ENCODE measurements around the gene FXYD4.

Gene FXYD4

DNA sequence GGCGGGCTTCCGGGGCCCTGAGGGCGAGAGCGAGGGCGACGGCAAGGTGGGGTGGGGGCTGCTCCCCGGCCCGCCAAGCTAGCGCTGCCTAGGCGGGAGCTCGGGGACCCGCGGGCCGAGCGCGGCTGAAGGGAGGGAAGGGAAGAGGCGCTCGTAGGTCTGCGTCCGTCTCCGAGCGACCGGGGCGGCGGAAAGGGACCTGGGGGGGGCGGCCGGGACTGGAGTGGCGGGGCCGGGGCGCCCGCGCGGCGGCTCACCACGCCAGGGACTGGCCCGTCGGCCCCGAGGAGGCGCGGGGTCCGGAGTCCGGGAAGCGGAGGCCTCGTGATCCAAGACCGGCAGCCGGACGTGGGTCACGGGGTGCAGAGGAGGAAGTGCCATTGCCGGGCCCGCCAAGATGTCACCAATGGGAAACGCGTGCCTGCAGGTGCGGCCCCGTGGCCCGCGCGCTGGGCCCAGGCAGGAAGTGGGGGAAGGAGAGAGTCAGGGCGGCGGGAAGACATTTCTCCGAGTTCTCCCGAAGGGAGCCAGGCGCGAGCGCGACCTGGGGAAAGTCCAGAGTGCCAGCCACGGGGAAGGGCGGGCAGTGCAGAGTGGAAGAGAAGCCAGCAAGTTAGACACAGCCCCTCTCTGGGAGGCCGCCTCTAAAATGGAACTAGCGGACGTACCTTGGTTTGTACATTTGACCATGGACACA is 25.6 kb downstream of the FXYD4 start:
- peak; percentile 92 for DNase-seq

- no peak for DNase-seq
These were observed 27.5 kb downstream of the FXYD4 start for GRCh38 chr10:43398939-43399319.

DNA sequence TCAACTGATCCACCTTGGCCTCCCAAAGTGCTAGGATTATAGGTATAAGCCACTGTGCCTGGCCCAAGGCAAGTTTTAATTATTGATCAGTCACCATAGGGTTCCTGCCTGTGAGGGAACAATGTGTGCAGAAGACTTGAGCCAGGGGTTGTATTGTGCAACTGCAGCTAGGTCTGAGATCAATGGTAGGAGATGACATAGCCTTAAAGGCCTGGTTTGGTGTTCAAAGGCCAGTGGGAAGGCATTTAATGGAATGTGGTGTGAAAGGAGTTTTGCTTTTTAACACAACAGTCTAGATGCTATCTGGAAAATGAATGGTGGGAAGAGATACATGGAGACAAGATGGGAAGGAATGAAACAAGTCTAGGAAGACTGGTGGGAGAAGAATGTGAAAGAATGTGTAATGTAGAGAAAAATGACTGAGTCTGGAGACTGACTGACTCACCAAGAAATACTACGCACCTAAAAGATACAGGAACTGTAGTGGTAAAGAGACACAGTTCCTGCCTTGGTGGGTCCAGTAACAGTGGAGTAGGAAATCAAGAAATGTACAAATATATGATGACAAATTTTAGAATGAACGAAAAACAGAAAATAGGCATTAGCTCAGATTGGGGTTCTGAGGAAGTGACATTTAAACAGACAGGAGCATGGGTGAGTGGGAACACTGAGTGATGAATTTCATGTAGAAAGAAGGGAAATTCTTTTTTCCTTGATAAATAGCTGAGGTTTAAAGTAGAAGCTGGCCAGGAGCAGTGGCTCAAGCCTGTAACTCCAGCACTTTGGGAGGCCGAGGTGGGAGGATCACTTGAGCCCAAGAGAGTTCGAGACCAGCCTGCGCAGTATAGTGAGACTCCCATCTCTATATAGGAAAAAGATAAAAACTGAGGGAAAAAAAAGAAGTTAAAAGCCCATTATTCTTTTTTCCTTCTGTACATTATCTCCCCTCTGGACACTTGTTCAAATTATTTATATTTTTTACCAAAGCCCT is 28.2 kb downstream of the FXYD4 start:
- peak in 1 of 2 experiments; percentile 41 for DNase-seq

- no peak for DNase-seq
These were observed 30.2 kb downstream of the FXYD4 start for GRCh38 chr10:43401627-43402026.

DNA sequence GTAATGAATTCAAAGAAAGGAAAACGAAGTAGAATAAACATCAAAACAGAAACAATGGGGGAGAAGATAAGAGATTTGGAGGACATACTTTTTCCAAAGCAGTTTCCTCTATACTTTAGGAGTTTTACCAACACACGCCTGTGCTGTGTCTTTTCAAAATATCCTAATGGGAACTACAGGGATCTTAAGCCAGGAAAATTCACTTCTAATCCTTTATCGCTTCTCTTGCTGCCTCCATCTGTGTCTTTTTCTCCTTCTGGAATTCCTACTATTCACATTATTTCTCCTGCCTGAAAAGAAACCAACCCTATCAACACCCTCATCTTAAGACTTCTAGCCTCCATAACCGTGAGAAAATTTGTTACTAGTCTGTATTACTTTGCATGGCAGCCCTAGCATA is 30.7 kb downstream of the FXYD4 start:
- DNase-seq, result no peak

- no peak for DNase-seq
These were observed 31.5 kb downstream of the FXYD4 start for GRCh38 chr10:43402880-43403452.

DNA sequence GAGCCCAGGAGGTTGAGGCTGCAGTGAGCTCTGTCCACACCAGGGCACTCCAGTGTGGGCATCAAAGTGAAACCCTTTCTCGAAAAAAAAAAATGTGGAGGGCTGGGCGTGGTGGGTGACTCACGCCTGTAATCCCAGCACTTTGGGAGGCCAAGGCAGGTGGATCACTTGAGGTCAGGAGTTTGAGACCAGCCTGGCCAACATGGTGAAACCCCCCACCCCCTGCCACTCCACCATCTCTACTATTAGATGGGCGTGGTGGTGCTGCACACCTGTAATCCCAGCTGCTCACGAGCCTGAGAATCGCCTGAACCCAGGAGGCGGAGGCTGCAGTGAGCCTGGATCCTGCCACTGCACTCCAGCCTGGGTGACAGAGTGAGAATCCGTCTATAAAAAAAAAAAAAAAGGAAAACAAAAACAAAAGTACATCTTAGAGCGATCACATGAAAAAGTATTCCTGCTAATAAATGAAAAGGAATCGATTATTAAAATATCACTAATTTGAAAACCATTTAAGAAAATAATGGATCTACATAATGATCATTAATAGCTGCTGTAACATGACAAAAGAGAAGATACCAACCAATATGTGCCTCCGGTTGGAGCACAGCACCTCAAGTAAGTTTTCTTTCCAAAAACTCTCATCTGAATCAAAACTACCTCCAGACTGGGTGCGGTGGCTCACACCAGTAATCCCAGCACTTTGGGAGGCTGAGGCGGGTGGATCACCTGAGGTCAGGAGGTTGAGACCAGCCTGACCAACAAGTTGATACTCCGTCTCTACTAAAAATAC is 32.7 kb downstream of the FXYD4 start:
- DNase-seq, result peak in 1 of 2 experiments; percentile 42

DNA sequence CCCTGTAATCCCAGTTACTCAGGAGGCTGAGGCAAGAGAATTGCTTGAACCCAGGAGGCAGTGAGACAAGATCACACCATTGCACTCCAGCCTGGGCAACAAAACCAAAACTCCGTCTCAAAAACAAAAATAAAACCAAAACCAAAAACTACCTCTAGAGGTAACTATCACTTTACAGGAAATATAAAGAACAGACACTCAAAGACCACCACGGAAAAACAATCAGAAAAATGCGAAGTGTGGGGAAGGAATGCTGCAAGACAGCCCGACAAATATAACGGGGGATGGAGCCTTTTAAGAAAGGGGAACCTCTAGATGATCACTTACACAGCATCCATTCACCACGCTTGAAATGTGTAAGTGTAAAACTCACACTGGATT is 33.3 kb downstream of the FXYD4 start:
- no peak for DNase-seq

DNA sequence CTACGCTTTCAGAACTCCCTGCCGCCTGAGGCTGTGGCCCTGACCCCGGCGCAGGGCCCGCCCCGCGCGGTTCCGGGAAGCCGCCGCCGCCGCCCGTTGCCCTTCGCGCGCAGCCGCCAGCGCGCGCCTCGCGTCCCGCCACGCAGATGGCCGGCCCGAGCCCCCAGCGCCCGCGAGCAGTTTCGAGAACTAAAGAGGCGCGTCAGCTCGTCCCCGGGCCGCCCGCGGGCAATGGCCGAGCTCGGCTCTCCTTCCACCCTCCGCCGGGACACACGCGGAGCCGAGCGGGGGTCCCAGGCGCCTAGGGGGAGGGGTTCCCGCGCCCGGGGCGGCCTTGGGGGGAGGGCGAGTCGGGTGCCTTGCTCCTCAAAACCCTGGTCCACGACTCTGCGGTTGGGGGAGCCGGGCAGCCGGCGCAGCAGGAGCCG is 35.7 kb downstream of the FXYD4 start:
- peak; percentile 68 to 78 for DNase-seq

DNA sequence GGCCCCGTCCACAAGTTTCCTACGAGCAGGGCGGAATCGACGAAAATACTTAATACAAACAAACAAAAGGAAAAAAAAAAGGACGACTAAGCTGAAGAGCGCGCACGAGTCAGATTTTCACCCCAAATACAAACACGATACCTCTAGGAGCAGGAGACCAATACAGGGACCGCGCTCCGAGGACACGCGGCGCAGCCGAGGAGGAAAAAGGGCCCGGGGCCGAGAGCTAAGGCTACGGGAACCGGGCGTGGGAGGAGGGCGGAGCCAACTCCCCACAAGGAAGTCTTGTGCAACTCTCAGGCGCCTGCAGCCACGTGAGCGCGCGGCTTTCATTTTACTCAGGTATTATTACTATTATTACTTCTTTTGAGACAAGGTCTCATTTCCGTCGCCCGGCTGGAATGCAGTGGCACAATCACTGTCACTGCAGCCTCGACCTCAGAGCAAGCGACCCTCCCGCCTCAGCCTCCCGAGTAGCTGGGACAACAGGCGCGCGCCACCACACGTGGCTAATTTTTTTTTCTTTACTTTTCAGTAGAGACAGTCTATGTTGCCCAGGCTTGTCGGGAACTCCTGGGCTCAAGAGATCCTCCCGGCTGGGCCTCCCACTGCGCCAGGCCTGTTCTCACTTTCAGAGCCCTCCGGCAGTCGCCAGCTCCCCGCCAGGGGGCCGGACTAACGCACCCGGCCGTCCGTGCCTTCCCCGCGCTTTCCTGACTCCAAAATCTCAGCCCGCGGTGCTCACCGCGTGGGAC is 36.3 kb downstream of the FXYD4 start:
- DNase-seq, result peak; percentile 88 to 93

- no peak for DNase-seq
These were observed 36.9 kb downstream of the FXYD4 start for GRCh38 chr10:43408331-43408709.

DNA sequence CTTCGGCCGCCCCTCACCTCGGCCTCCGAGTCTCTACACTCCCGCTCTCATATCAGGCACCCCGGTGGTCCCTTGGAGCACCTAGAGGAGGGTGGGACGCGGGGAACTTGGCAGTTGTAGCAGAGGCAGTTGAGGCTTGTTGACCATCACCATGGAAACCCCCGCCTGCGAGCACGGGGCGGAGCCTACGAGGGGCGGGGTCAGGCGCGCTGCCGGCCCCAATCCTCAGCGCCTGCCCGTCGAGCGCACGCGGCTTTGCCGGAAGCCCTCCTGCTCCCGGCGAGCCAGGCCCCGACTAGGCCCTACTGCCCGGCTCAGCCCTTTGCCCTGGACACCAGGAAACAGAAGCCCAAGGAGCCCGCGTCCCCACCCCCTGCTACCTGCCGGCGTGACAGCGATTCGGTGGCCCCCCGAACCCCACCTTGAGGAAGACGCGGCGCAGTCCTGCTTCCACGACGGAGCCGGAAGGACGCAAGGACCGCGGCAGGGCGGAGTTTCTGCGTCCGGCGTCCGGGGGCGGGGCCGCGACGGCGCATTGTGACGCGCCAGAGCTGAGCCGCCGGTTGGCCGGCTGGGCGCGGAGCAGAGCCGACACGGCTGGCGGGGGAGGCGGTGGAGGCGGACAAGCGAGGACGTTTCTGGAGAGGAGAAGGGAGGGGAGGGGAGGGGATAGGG is 37.4 kb downstream of the FXYD4 start, which contains the start of gene HNRNPF:
Gene HNRNPF, minus strand, starts transcription at position 477 of the 675 bp plus-strand sequence. CDS start 21,302 bp downstream, outside the sequence.
- peak; percentile 95 to 98 for DNase-seq

DNA sequence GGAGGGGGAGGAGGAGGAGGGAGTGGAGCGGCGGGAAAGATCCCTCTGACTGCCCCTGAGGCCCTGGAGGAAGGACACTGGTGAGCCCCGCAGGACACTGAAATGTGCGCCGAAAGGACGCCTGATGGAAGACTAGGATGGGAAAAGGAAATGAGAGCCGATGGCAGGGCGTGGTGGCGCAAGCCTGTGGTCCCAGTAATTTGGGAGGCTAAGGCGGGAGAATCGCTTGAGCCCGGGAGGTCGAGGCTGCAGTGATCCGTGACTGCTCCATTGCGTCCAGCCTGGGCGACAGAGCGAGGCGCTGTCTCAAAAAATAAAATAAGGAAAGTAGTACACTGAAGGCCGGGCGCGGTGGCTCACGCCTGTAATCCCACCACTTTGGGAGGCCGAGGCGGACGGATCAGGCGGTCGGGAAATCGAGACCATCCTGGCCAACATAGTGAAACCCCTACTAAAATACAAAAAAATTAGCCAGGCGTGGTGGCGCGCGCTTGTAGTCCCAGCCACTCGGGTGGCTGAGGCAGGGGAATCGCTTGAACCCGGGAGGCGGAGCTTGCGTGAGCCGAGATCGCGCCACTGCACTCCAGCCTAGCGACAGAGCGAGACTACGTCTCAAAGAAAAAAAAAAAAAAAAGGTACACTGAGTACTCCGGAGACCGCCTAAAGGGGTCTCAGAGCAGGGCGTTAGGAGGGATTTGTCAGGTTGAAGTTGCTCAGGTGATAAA is 38.1 kb downstream of the FXYD4 start:
- peak; percentile 78 to 83 for DNase-seq

DNA sequence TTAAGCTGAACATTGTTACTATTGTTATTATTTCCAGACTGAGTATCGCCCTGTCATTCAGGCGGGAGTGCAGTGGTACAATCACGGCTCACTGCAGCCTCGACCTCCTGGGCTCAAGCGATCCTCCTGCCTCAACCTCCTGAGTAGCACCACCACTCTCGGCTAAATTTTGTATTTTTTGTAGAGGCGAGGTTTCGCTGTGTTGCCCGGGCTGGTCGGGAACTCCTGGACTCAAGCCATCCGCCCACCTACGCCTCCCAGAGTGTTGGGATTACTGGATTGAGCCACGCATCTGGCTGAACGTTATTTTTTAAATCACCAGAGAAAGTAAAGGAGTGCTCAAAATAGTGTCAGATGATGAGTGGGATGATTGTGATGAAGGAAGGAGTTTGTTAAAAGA is 38.9 kb downstream of the FXYD4 start:
- DNase-seq, result no peak

DNA sequence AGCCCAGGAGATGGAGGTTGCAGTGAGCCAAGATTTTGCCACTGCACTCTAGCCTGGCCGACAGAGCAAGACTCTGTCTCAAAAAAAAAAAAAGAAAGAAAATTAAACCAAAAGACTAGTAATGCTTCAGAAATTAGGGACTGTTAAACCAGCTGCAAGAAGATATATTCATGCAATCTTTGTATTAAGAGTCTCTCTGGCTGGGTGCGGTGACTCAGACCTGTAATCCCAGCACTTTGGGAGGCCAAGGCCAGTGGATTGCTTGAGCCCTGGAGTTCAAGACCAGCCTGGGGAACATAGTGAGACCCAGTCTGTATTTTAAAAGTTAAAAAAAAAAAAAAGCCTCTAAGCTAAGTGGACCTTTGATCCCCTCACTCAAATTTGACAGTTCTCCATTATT is 40.1 kb downstream of the FXYD4 start:
- DNase-seq, result no peak

DNA sequence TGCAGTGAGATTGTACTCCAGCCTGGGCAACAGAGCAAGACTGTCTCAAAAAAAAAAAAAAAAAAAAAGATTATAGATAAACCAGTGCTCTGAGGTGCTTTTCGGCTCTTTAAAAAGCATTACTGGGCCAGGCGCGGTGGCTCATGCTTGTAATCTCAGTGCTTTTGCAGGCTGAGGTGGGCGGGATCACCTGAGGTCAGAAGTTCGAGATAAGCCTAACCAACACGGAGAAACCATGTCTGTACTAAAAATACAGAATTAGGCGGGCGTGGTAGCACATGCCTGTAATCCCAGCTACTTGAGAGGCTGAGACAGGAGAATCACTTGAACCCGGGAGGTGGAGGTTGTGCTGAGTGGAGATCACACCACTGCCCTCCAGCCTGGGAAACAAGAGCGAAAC is 44.1 kb downstream of the FXYD4 start:
- DNase-seq, result no peak

DNA sequence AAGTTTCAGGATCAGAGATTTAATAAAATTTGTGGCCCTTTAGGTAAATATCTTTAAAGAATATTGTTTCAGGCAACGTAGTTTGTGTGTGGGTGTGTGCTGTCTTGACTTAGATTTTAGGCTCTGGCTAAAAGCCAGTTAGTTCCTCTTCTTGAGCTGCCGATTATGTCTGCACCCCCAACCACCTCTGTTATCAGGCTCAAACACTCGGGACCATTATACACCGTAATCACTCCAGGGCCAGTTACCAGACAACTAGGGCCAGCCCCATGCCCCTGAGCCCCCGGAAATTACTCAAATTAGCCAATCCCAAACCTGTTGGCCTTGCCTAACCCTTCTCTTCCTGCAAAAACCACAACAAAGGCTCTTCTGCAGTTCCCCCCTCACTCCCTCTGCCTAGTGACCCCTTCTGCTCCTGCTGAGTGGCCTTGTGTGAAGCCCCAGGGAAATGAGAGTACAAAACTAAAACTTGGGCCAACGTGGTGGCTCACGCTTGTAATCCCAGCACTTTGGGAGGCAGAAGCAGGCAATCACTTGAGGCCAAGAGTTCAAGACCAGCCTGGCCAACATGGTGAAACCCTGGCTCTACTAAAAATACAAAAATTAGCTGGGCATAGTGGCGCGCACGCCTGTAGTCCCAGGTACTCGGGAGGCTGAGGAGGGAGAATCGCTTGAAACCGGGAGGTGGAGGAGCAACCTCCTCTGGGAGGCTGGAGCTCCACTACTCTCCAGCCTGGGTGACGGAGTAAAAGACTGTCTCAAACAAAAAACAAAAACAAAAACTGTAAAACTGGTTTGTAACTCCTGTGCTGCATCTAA is 46.7 kb downstream of the FXYD4 start:
- peak; percentile 70 for DNase-seq

- DNase-seq, result no peak
These were observed 48.5 kb downstream of the FXYD4 start for GRCh38 chr10:43419997-43420368.

GRCh38 chr10:43420369-43421200 is 49.1 kb downstream of the FXYD4 start:
- DNase-seq, result peak; percentile 87 to 91

Measured in activated T-cell treated with anti-CD3 and anti-CD28 coated beads, Interleukin-2, amount 50 U/mL, for 48 hours (primary cell).